ENCODE data around the gene SLC35F6. TPM values are rescaled to one million over a fixed set of nuclear protein-coding genes. Genes with fewer than 3 reads are reported as not detected.

Gene SLC35F6
- total RNA-seq, 1 experiment from 2014 or later, result 33.9 TPM

- ATAC-seq (no peak), DNase-seq (no peak)
- CTCF ChIA-PET, result no interaction called here
- BruUV-seq (replicated peaks), result no TSS peak
- Histone ChIP-seq H3K9me2 (replicated peaks; ENCODE audit: low read length) (no peaks in the 10 kb centered on the region), H3K4me2 (ENCODE audit: low read length) (no peak overlapping the region), H3K27me3 (ENCODE audit: low read length) (no peaks in the 10 kb centered on the region), H4K20me1 (ENCODE audit: low read length) (no peaks in the 10 kb centered on the region), H3K9me3 (ENCODE audit: low read length) (no peaks in the 10 kb centered on the region), H3K79me2 (ENCODE audit: low read length) (no peaks in the 10 kb centered on the region), H3F3A (ENCODE audit: low read length, unreplicated experiment) (no peaks in the 10 kb centered on the region), H3K36me3 (ENCODE audit: low read depth, low read length) (no peaks in the 10 kb centered on the region), H2AFZ (ENCODE audit: low read length) (no peak overlapping the region), H3K4me1 (ENCODE audit: insufficient read depth, low read length) (peaks cover 31% of the 10 kb centered on the region), H3K4me3 (ENCODE audit: low read length) (no peak overlapping the region), H3K27ac (ENCODE audit: low read length) (no peak overlapping the region), H3K9ac (ENCODE audit: low read length) (no peak overlapping the region)
- TF ChIP-seq EZH2phosphoT487 (IDR thresholded peaks at IDR 0.05; ENCODE audit: borderline replicate concordance, low read length), result no peak
- TF ChIP-seq EZH2 (IDR thresholded peaks at IDR 0.05; ENCODE audit: low read length, unreplicated experiment), result no peak
- TF ChIP-seq, protein P1, sequence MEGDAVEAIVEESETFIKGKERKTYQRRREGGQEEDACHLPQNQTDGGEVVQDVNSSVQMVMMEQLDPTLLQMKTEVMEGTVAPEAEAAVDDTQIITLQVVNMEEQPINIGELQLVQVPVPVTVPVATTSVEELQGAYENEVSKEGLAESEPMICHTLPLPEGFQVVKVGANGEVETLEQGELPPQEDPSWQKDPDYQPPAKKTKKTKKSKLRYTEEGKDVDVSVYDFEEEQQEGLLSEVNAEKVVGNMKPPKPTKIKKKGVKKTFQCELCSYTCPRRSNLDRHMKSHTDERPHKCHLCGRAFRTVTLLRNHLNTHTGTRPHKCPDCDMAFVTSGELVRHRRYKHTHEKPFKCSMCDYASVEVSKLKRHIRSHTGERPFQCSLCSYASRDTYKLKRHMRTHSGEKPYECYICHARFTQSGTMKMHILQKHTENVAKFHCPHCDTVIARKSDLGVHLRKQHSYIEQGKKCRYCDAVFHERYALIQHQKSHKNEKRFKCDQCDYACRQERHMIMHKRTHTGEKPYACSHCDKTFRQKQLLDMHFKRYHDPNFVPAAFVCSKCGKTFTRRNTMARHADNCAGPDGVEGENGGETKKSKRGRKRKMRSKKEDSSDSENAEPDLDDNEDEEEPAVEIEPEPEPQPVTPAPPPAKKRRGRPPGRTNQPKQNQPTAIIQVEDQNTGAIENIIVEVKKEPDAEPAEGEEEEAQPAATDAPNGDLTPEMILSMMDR (conservative IDR thresholded peaks at IDR 0.05; ENCODE audit: low read depth, low read length), result no peak
- POLR2A ChIA-PET (ENCODE audit: unreplicated experiment), result no interaction called here
- intact Hi-C loops (cut with micrococcal nuclease), result no loop called here
Observed at GRCh38 chr2:26725521-26725820, 38.6 kb upstream of the SLC35F6 start.

DNA sequence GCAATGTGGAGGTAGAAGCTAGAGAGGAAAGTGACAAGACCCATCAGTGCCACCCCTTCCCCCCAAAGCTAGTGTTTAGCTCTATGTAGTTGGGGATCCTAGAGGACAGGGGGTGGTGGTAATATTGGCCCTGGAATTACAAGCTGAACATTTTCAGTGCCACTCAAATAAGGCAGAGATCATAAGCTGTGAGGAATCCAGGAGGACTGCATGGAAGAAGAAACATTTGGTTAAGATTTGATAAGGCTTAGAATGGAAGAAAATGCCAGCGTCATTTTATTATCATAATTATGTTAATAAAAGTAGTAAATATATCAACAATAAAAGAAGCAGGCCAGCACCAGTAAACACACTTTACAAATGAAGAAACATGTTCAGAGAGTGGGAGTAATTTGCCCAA lies 37.9 kb upstream of the SLC35F6 start:
- Histone ChIP-seq H3K9me3 (ENCODE audit: low read length) (no peaks in the 10 kb centered on the region), H3K27me3 (ENCODE audit: low read length) (no peaks in the 10 kb centered on the region), H3F3A (ENCODE audit: low read length, unreplicated experiment) (no peaks in the 10 kb centered on the region), H3K27ac (ENCODE audit: low read length) (no peak overlapping the region), H3K9ac (ENCODE audit: low read length) (no peak overlapping the region), H3K4me3 (ENCODE audit: low read length) (no peak overlapping the region), H3K4me2 (ENCODE audit: low read length) (no peak overlapping the region), H3K9me2 (replicated peaks; ENCODE audit: low read length) (no peaks in the 10 kb centered on the region), H3K4me1 (ENCODE audit: insufficient read depth, low read length) (peaks cover 24% of the 10 kb centered on the region), H3K79me2 (ENCODE audit: low read length) (no peaks in the 10 kb centered on the region), H2AFZ (ENCODE audit: low read length) (no peak overlapping the region), H3K36me3 (ENCODE audit: low read depth, low read length) (no peaks in the 10 kb centered on the region), H4K20me1 (ENCODE audit: low read length) (no peaks in the 10 kb centered on the region)
- intact Hi-C loops (cut with micrococcal nuclease), result no loop called here
- CTCF ChIA-PET, result no interaction called here
- TF ChIP-seq EZH2phosphoT487 (IDR thresholded peaks at IDR 0.05; ENCODE audit: borderline replicate concordance, low read length) (no peak), EZH2 (IDR thresholded peaks at IDR 0.05; ENCODE audit: low read length, unreplicated experiment) (no peak)
- TF ChIP-seq, protein P1 (conservative IDR thresholded peaks at IDR 0.05; ENCODE audit: low read depth, low read length), result no peak
- ATAC-seq (no peak), DNase-seq (no peak)
- BruUV-seq (replicated peaks), result no TSS peak
- POLR2A ChIA-PET (ENCODE audit: unreplicated experiment), result no interaction called here

GRCh38 chr2:26727641-26728561 lies 36.2 kb upstream of the SLC35F6 start:
- Histone ChIP-seq H3K27me3 (ENCODE audit: low read length) (no peaks in the 10 kb centered on the region), H3K4me3 (ENCODE audit: low read length) (no peak overlapping the region), H3K36me3 (ENCODE audit: low read depth, low read length) (no peaks in the 10 kb centered on the region), H3K9ac (ENCODE audit: low read length) (no peak overlapping the region), H3K79me2 (ENCODE audit: low read length) (no peaks in the 10 kb centered on the region), H3F3A (ENCODE audit: low read length, unreplicated experiment) (no peaks in the 10 kb centered on the region), H3K4me2 (ENCODE audit: low read length) (no peak overlapping the region), H2AFZ (ENCODE audit: low read length) (no peak overlapping the region), H4K20me1 (ENCODE audit: low read length) (no peaks in the 10 kb centered on the region), H3K9me3 (ENCODE audit: low read length) (no peaks in the 10 kb centered on the region), H3K4me1 (ENCODE audit: insufficient read depth, low read length) (peaks cover 16% of the 10 kb centered on the region), H3K27ac (ENCODE audit: low read length) (no peak overlapping the region), H3K9me2 (replicated peaks; ENCODE audit: low read length) (no peaks in the 10 kb centered on the region)
- ATAC-seq, result no peak
- no TSS peak for BruUV-seq (replicated peaks)
- intact Hi-C loops (cut with micrococcal nuclease), result no loop called here
- no peak for DNase-seq
- TF ChIP-seq EZH2phosphoT487 (IDR thresholded peaks at IDR 0.05; ENCODE audit: borderline replicate concordance, low read length) (no peak), EZH2 (IDR thresholded peaks at IDR 0.05; ENCODE audit: low read length, unreplicated experiment) (no peak)
- TF ChIP-seq, protein P1 (conservative IDR thresholded peaks at IDR 0.05; ENCODE audit: low read depth, low read length), result no peak
- POLR2A ChIA-PET (ENCODE audit: unreplicated experiment), result no interaction called here
- CTCF ChIA-PET, result no interaction called here
